ENCODE measurements around the gene MARK3.
"Not testable (repeated sequence)": the region's sequence is repeated elsewhere in the genome, so short reads cannot be mapped to it uniquely, and the experiment has no call there.

Gene MARK3

GRCh38 chr14:103385152-103385928 lies at the start of gene MARK3:
Gene MARK3 (plus strand): TSS chr14:103385415. CDS start chr14:103386030, 615 bp downstream.
- DNase-seq, result peak; percentile 77

DNA sequence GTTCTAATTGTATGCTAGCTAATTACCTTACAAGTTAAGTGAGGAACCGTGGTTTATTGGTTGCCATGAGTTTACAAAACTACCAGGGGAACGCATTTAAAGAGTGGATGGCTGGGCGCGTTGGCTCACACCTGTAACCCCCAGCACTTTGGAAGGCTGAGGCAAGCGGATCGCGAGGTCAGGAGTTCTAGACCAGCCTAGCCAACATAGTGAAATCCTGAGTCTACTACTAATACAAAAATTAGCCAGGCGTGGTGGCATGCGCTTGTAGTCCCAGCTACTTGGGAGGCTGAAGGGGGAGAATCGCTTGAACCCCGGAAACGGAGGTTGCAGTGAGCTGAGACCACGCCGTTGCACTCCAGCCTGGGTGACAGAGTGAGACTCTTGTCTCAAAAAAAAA lies 49.0 kb upstream of the MARK3 start:
- no peak for DNase-seq

- no peak for DNase-seq
Measured at GRCh38 chr14:103337794-103338193, 47.4 kb upstream of the MARK3 start.

DNA sequence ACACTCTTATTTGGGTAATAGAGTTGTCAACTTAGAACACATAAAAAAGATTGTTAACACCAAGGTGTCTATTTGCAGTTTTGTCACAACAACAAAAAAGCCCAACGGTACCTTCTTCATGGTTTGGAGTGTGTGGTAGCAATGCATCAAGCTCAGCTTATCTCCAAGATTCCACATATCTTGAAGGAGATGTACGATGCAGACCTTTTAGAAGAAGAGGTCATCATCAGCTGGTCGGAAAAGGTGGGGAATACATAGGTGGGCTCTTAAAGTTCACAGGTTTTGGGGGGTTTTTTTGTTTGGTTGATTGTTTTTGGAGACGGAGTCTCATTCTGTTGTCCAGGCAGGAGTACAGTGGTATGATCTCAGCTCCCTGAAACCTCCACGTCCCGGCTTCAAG lies 45.7 kb upstream of the MARK3 start:
- DNase-seq, result no peak

GRCh38 chr14:103340480-103341212 lies 44.6 kb upstream of the MARK3 start:
- DNase-seq, result no peak

- DNase-seq, result no peak
Measured at GRCh38 chr14:103341250-103342129, 43.7 kb upstream of the MARK3 start.

- DNase-seq, result no peak
Measured at GRCh38 chr14:103343164-103343879, 41.9 kb upstream of the MARK3 start.

GRCh38 chr14:103343905-103344797 lies 41.1 kb upstream of the MARK3 start:
- no peak for DNase-seq

GRCh38 chr14:103346286-103346685 lies 38.9 kb upstream of the MARK3 start:
- DNase-seq, result no peak

- no peak for DNase-seq
Measured at GRCh38 chr14:103347091-103347815, 38.0 kb upstream of the MARK3 start.

DNA sequence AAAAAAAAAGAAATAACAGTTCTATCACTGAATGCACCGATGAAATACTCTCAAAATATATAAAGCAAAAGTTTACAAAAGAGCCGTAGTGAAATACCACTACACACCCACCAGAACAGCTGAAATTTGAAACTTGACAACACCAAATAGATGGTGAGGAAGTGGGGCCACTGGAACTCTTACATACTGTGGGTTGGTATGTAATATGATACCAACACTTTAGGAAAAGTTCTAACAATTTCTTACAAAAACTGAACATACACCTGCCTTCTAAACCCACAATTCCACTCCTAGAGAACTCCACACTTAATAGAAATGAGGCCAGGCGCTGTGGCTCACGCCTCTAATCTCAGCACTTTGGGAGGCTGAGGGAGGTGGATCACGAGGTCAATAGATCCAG lies 37.1 kb upstream of the MARK3 start:
- no peak for DNase-seq

DNA sequence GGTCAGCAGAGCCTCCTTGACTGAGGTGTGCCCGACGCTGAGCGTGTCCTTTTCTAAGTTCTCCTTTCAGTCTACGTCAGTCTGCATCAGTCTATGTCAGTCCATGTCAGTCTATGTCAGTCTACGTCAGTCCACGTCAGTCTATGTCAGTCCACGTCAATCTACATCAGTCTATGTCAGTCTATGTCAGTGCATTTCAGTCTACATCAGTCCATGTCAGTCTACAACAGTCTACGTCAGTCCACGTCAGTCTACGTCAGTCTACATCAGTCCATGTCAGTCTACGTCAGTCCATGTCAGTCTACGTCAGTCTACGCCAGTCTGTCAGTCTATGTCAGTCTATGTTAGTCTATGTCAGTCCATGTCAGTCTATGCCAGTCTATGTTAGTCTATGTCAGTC lies 35.2 kb upstream of the MARK3 start:
- DNase-seq, result no peak

DNA sequence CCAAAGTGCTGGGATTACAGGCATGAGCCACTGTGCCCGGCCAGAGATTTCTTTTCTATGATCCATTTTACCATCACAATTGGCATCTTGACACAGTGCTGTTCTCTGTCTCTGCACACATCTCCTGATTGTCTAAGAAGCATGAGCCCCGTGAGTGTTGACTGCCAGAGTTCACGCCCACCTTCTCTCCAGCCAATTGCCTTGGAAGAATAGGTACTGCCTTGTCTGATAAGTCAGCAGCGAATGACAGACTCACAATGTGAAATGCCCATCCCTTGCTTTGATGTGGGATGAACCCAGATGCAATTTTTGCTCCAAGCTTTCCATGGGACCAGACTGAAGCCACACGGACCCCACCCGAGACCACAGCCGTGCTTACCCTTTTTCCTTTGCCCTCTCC lies 31.9 kb upstream of the MARK3 start:
- no peak for DNase-seq

GRCh38 chr14:103354141-103354540 lies 31.1 kb upstream of the MARK3 start:
- DNase-seq, result no peak

- no peak for DNase-seq
Measured at GRCh38 chr14:103356024-103356682, 29.1 kb upstream of the MARK3 start.

DNA sequence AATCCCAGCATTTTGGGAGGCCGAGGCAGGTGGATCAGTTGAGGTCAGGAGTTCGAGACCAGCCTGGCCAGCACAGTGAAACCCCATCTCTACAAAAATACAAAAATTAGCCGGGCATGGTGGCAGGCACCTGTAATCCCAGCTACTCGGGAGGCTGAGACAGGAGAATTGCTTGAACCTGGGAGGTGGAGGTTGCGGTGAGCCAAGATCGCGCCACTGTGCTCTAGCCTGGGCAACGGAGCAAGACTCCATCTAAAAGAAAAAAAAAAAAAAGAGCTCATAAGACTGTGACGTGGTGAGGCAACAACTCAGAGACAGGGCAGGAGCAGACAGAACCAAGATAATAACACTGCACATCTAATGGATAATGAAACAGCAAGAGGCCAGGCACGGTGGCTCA lies 27.7 kb upstream of the MARK3 start:
- not testable (repeated sequence) for DNase-seq

- DNase-seq, result no peak
Measured at GRCh38 chr14:103360548-103360947, 24.7 kb upstream of the MARK3 start.

DNA sequence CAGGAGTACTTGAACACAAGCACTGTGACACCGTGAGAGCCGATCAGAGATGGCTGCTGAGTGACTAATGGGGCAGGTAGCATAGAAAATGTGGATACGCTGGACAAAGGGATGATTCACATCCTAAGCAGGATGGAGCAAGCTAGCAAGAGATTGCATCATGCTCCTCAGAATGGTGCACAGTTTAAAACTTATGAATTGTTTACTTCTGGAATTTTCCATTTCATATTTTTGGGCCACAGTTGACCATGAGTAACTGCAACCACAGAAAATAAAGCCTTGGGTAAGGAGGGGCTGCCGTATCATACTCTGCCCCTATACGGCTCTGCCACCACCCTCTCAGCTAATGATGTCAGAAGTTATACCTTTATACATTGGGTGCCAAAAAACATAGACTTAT lies 23.3 kb upstream of the MARK3 start:
- no peak for DNase-seq

- no peak for DNase-seq
Measured at GRCh38 chr14:103362780-103363179, 22.4 kb upstream of the MARK3 start.

GRCh38 chr14:103366741-103367140 lies 18.5 kb upstream of the MARK3 start:
- no peak for DNase-seq
